ENCODE results near the gene PTPRU.
A peak's percentile ranks its signal among the peaks of the same experiment; 100 is the strongest.
"Not testable (repeated sequence)": the region's sequence is repeated elsewhere in the genome, so short reads cannot be mapped to it uniquely, and the experiment has no call there.

The PTPRU gene

DNA sequence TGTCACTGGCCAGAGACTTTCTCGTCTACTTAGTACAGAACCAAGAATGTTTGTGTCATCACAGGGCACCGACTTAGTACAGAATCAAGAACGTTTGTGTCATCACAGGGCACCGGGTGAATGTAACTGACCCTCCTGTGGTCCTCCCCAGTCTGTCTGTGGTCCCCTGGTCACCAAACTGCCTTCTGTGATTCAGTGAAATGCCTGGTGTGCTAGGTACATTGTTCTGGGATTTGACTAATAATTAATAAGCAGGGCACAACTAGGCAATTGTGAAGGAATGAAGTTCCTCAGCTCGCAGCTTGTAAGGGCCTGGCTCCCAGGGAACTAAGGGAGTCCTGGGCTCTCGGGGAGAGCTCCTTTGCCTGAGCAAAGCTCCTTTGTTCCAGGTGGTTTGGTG is 12.8 kb upstream of the PTPRU start:
- Histone ChIP-seq H3K9ac (ENCODE audit: low read length) (no peak overlapping the region), H3K36me3 (ENCODE audit: insufficient read depth, low read length) (no peaks in the 10 kb centered on the region), H3K27ac (ENCODE audit: low read depth, low read length) (no peak overlapping the region), H3K9me3 (ENCODE audit: low read length) (no peaks in the 10 kb centered on the region), H3K4me1 (ENCODE audit: insufficient read depth, low read length) (no peaks in the 10 kb centered on the region), H3K27me3 (ENCODE audit: control insufficient read depth in 1 of 2, insufficient read depth in 2 of 2, low read length in 2 of 2) (no peaks in the 10 kb centered on the region), H3K4me3 (ENCODE audit: low read depth in 1 of 2, low read length in 2 of 2) (no peak overlapping the region)

DNA sequence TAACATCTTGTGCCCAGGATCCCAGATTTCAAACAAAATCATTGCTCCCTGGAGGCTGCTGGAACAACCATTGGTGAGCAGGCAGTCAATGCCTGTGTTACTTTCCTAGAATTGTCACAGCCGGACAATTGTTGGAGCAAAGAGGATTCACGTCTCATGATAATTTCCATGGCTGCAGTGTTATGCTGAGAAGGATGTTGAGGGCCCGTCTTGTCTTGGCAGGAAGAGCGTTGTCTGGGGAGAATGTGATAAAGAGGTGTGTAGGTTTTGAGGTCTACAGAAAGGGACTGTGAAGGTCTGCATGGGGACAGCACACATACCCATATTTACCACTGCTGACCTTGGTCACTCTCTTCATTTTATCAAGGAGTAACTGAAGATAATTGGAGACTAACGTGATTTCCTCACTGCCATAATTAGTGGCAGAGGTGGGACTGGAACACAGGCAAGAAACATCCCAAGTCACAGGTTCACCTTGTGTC is 11.9 kb upstream of the PTPRU start:
- no peak overlapping the region for H3K27ac ChIP-seq (ENCODE audit: low read depth, low read length)
- H3K9me3 ChIP-seq (ENCODE audit: low read length) = no peaks in the 10 kb centered on the region
- no peak overlapping the region for H3K9ac ChIP-seq (ENCODE audit: low read length)
- no peaks in the 10 kb centered on the region for H3K27me3 ChIP-seq (ENCODE audit: control insufficient read depth in 1 of 2, insufficient read depth in 2 of 2, low read length in 2 of 2)
- no peak overlapping the region for H3K4me3 ChIP-seq (ENCODE audit: low read depth in 1 of 2, low read length in 2 of 2)
- H3K4me1 ChIP-seq (ENCODE audit: insufficient read depth, low read length) = peaks cover under 1% of the 10 kb centered on the region
- no peaks in the 10 kb centered on the region for H3K36me3 ChIP-seq (ENCODE audit: insufficient read depth, low read length)

DNA sequence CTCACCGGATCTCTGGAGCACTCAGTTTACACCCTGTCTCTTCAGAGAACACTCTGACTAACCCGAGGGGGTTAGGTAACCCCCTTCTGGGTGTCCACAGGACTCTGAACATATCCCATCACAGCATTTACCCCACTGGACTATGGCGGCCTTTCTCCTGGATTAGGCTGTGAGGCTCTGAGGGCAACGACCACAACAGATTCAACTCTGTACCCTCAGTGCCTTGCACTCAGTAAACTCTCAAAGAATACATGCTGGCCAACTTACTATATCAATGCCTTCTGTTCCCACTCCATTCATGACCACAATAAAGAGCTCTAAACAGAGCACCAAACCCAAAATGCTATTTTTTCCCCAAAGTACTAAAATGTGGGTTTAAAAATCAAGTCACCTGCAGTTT is 11.0 kb upstream of the PTPRU start:
- Histone ChIP-seq H3K36me3 (ENCODE audit: insufficient read depth, low read length) (no peaks in the 10 kb centered on the region), H3K27ac (ENCODE audit: low read depth, low read length) (no peak overlapping the region)

DNA sequence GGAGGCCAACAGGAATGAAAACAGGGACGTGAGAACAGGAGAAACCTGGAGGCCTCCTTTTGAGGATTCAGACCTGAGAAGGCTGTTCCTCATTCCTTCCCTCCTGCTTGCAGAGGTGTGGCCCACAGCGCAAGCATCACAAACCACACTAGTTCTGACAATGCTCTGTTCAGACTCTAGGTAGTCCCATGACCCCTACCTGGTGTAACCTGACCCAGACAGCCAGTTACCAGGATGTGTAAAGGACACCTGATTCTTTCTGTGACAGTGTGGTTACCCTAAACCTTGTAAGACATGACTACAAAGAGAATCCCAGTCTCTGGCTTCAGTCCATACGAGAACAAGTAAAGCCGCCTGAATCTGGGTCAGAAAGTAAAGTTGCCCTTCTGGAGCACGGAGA is 8.8 kb upstream of the PTPRU start:
- no peak overlapping the region for H3K4me3 ChIP-seq (ENCODE audit: low read depth in 1 of 2, low read length in 2 of 2)
- no peaks in the 10 kb centered on the region for H3K9me3 ChIP-seq (ENCODE audit: low read length)
- no peak overlapping the region for H3K27ac ChIP-seq (ENCODE audit: low read depth, low read length)
- no peaks in the 10 kb centered on the region for H3K27me3 ChIP-seq (ENCODE audit: control insufficient read depth in 1 of 2, insufficient read depth in 2 of 2, low read length in 2 of 2)
- no peak overlapping the region for H3K9ac ChIP-seq (ENCODE audit: low read length)
- no peaks in the 10 kb centered on the region for H3K36me3 ChIP-seq (ENCODE audit: insufficient read depth, low read length)
- peaks cover 17% of the 10 kb centered on the region for H3K4me1 ChIP-seq (ENCODE audit: insufficient read depth, low read length)

More for the DNA sequence above, 11.0 kb upstream of the PTPRU start:
- no peaks in the 10 kb centered on the region for H3K9me3 ChIP-seq (ENCODE audit: low read length)
- H3K9ac ChIP-seq (ENCODE audit: low read length) = no peak overlapping the region
- H3K4me1 ChIP-seq (ENCODE audit: insufficient read depth, low read length) = peaks cover 10% of the 10 kb centered on the region
- H3K4me3 ChIP-seq (ENCODE audit: low read depth in 1 of 2, low read length in 2 of 2) = no peak overlapping the region
- no peaks in the 10 kb centered on the region for H3K27me3 ChIP-seq (ENCODE audit: control insufficient read depth in 1 of 2, insufficient read depth in 2 of 2, low read length in 2 of 2)

DNA sequence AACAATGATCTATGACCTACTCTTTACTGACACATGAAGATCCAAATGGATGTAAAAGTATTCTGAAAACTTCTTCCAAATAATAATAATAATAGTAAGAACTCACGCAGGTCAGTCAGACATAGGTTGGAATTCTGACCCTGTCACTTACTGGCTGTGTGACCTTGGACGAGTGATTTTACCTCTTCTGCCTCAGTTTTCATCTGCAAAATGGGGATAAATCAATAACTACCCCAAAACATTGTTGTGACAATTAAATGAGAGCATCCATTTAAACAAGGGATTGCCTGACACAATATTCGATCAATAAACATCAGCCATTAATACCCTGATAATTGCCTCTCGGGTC is 6.1 kb upstream of the PTPRU start:
- H3K4me3 ChIP-seq (ENCODE audit: low read depth in 1 of 2, low read length in 2 of 2) = peak overlapping the region; percentile 80 to 85
- H3K9me3 ChIP-seq (ENCODE audit: low read length) = no peaks in the 10 kb centered on the region
- peak overlapping the region; percentile 81 for H3K27ac ChIP-seq (ENCODE audit: low read depth, low read length)
- H3K27me3 ChIP-seq (ENCODE audit: control insufficient read depth in 1 of 2, insufficient read depth in 2 of 2, low read length in 2 of 2) = peaks cover 4 to 6% of the 10 kb centered on the region in 2 donors
- peaks cover 17% of the 10 kb centered on the region for H3K4me1 ChIP-seq (ENCODE audit: insufficient read depth, low read length)
- peak overlapping the region; percentile 75 for H3K9ac ChIP-seq (ENCODE audit: low read length)
- H3K36me3 ChIP-seq (ENCODE audit: insufficient read depth, low read length) = no peaks in the 10 kb centered on the region

DNA sequence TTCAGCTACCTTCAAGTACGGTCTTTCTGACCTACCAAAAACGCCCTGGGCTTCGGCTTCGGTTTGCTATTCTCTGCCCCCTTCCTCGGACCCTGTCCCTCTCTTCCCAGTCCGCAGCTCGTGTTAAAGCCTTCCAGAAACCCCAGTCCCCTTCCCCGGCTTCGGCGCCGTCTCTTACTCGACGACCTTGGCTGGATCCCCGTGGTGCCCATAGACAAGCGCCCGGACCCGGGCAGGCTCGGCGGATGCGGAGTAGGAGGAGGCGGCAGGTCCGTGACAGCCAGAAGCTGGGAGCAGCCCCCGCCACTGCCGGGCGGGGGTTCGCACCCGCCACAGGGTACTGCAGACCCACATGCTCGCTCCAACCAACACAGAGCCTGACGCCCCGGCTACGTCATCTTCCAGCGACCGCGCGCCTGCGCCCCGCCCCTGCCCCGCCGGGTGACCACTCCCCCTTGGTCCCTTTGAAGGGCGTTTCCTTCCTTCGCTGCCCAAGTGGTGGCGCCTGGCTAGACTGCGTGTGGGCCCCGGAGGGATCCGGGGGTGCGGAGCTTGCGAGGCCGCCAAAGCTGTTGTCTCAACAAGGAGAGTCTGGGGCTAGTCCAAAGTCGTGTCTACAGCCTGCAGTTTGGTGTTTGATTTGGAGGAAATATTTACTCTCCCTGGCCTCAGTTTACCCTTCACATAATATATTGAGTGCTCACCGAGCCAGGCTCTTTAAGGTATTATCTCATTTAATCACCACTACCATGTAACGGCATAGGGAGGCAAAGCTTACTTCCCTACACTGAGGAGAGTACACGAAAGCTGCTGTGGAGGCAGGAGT is 5.6 kb upstream of the PTPRU start, which contains the start of gene MECR:
TSS of gene MECR (minus strand) at position 382 of the 826 bp plus-strand sequence. CDS start at position 354, 28 bp downstream.
- Histone ChIP-seq H3K4me1 (ENCODE audit: insufficient read depth, low read length) (peaks cover 17% of the 10 kb centered on the region), H3K9me3 (ENCODE audit: low read length) (no peaks in the 10 kb centered on the region), H3K27me3 (ENCODE audit: control insufficient read depth in 1 of 2, insufficient read depth in 2 of 2, low read length in 2 of 2) (peaks cover 4 to 6% of the 10 kb centered on the region in 2 donors), H3K27ac (ENCODE audit: low read depth, low read length) (peak within 1 kb of the TSS; percentile 81), H3K9ac (ENCODE audit: low read length) (peak within 1 kb of the TSS; percentile 75), H3K36me3 (ENCODE audit: insufficient read depth, low read length) (no peaks in the 10 kb centered on the region), H3K4me3 (ENCODE audit: low read depth in 1 of 2, low read length in 2 of 2) (peak within 1 kb of the TSS; percentile 80 to 85)

DNA sequence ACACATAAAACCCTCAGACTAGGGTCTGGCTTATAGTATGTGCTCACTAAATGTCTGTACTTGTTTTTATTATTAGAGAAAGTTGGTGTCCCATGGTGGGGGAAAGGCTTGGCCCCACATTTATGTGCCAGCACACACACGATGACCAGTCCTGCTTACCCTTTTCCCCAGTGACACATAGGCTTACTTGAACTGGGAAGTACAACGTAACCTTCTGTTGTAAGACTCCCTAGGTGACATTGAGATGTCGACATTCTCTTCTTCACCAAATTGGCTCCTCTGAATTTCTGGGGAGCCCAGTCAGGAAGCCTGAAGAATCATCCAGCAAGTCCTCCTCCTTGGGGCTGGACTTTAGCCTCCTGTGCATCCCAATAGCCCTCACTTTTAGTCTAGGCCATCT is 3.9 kb upstream of the PTPRU start:
- no peaks in the 10 kb centered on the region for H3K36me3 ChIP-seq (ENCODE audit: insufficient read depth, low read length)
- no peak overlapping the region for H3K4me3 ChIP-seq (ENCODE audit: low read depth in 1 of 2, low read length in 2 of 2)
- peaks cover 12 to 13% of the 10 kb centered on the region in 2 donors for H3K27me3 ChIP-seq (ENCODE audit: control insufficient read depth in 1 of 2, insufficient read depth in 2 of 2, low read length in 2 of 2)
- no peak overlapping the region for H3K27ac ChIP-seq (ENCODE audit: low read depth, low read length)
- H3K9me3 ChIP-seq (ENCODE audit: low read length) = no peaks in the 10 kb centered on the region
- H3K4me1 ChIP-seq (ENCODE audit: insufficient read depth, low read length) = peaks cover 25% of the 10 kb centered on the region
- no peak overlapping the region for H3K9ac ChIP-seq (ENCODE audit: low read length)

DNA sequence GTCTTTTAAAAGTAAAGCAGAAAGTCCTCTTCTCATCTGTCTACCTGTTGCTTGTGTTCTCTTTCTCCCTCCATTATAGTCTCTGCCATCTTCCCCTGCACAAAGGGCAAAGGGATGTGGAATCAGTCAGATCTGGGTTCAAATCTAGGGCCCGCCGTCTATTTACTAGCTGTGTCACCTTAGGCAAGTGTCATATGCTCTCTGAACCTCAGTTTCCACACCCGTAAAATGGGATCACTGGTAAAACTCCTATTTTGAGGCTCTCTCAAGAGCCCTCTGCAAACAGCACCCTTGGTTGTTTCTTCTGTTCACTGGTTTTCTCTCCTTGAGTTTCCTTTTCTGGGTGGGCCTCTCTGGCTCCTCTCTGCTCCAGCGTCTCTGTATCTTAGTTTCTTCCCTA is 2.6 kb upstream of the PTPRU start:
- Histone ChIP-seq H3K27ac (ENCODE audit: low read depth, low read length) (no peak overlapping the region), H3K9ac (ENCODE audit: low read length) (no peak overlapping the region), H3K9me3 (ENCODE audit: low read length) (no peaks in the 10 kb centered on the region), H3K36me3 (ENCODE audit: insufficient read depth, low read length) (no peaks in the 10 kb centered on the region), H3K4me3 (ENCODE audit: low read depth in 1 of 2, low read length in 2 of 2) (no peak overlapping the region), H3K4me1 (ENCODE audit: insufficient read depth, low read length) (peaks cover 25% of the 10 kb centered on the region), H3K27me3 (ENCODE audit: control insufficient read depth in 1 of 2, insufficient read depth in 2 of 2, low read length in 2 of 2) (peaks cover 12 to 15% of the 10 kb centered on the region in 2 donors)

DNA sequence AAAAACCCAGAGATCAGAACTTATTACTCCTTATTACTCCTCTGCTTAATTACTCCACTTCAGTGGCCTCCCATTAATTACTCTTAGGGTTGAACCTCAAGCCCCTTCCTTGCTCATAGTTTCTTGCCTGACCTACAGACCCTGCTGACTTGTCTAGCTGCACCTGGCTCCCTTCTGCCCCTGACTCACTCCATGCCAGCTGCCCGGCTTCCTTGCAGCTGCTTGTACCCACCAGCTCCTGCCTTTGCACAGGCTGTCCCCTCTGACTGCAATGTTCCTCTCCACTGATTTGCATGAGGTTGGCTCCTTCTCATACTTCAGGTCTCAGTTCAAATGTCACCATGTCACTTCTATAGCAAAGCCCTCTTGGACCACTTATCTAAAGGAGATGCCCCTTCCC is 1.9 kb upstream of the PTPRU start:
- Histone ChIP-seq H3K36me3 (ENCODE audit: insufficient read depth, low read length) (no peaks in the 10 kb centered on the region), H3K4me1 (ENCODE audit: insufficient read depth, low read length) (peaks cover 24% of the 10 kb centered on the region), H3K27me3 (ENCODE audit: control insufficient read depth in 1 of 2, insufficient read depth in 2 of 2, low read length in 2 of 2) (peaks cover 15 to 17% of the 10 kb centered on the region in 2 donors), H3K27ac (ENCODE audit: low read depth, low read length) (no peak overlapping the region), H3K9me3 (ENCODE audit: low read length) (no peaks in the 10 kb centered on the region), H3K4me3 (ENCODE audit: low read depth in 1 of 2, low read length in 2 of 2) (no peak overlapping the region), H3K9ac (ENCODE audit: low read length) (no peak overlapping the region)

DNA sequence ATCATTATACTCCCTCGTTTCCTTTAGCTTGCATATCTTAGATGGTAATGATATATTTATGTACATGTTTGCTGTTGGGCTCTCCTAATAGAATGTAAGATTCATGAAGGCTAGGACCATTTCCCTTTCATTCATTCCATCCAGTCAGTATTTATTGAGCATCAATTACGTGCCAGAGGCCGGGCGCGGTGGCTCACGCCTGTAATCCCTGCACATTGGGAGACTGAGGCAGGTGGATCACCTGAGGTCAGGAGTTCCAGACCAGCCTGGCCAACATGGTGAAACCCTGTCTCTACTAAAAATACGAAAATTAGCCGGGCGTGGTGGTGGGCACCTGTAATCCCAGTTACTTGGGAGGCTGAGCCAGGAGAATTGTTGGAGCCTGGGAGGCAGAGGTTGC is 1.4 kb upstream of the PTPRU start:
- peaks cover 20% of the 10 kb centered on the region for H3K4me1 ChIP-seq (ENCODE audit: insufficient read depth, low read length)

DNA sequence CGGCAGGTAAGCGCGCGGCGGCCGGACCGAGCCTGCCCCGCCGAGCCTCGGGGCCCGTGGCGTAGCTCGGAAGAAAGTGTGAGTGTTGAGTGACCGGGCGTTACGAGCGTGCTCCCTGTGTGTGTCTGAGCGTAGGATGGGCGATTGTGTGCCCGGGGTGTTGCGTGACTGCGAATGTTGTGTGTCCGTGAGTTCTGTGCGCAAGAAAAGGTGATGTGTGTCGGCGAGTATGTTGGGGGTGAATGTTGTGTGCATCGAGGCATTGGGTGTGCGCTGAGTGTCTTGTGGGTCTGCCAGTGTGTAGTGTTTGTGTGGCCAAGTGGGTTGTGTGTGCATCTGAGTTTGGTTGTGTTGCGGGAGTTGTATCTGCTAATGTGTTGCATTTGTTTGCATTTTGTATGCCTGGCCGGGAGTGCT is 398 bp downstream of the PTPRU start:
- peak overlapping the region; percentile 44 for H3K27ac ChIP-seq (ENCODE audit: low read depth, low read length)
- H3K27me3 ChIP-seq (ENCODE audit: control insufficient read depth in 1 of 2, insufficient read depth in 2 of 2, low read length in 2 of 2) = peaks cover 17 to 18% of the 10 kb centered on the region in 2 donors
- peak overlapping the region; percentile 67 to 73 for H3K4me3 ChIP-seq (ENCODE audit: low read depth in 1 of 2, low read length in 2 of 2)
- no peaks in the 10 kb centered on the region for H3K36me3 ChIP-seq (ENCODE audit: insufficient read depth, low read length)
- peaks cover 7% of the 10 kb centered on the region for H3K4me1 ChIP-seq (ENCODE audit: insufficient read depth, low read length)
- H3K9me3 ChIP-seq (ENCODE audit: low read length) = no peaks in the 10 kb centered on the region
- H3K9ac ChIP-seq (ENCODE audit: low read length) = peak overlapping the region; percentile 42

More for the DNA sequence above, 1.4 kb upstream of the PTPRU start:
- H3K9me3 ChIP-seq (ENCODE audit: low read length); H3K27ac ChIP-seq (ENCODE audit: low read depth, low read length); H3K36me3 ChIP-seq (ENCODE audit: insufficient read depth, low read length); H3K9ac ChIP-seq (ENCODE audit: low read length); H3K4me3 ChIP-seq (ENCODE audit: low read depth in 1 of 2, low read length in 2 of 2): not testable (repeated sequence)
- H3K27me3 ChIP-seq (ENCODE audit: control insufficient read depth in 1 of 2, insufficient read depth in 2 of 2, low read length in 2 of 2) = peaks cover 17 to 18% of the 10 kb centered on the region in 2 donors
